Prostate gland (tissue), 2 donors: ENCODE measurements around the gene SF3A1. TPM values are rescaled to one million over a fixed set of nuclear protein-coding genes. Genes with fewer than 3 reads are reported as not detected.

Experiments used
- DNase-seq: peaks from one replicate; pipeline ENCODE4 v3.0.0-alpha.2; 2019; ENCODE audit warnings: low spot score
- H3K27ac ChIP-seq, 2 donors: fragments of 200-600 bp; sonication (generic); 2 replicates each; pipeline ENCODE4 v1.5.1; 2017 to 2019
- H3K27me3 ChIP-seq: fragments of 200-600 bp; sonication (generic); replicated peaks from 2 replicates; pipeline ENCODE4 v1.5.1; 2019; ENCODE audit not compliant: insufficient read depth
- H3K36me3 ChIP-seq, 2 donors: fragments of 200-600 bp; sonication (generic); 1 replicate in 1 of 2; 2 replicates in 1 of 2; pipeline versions ENCODE4 v1.5.1 to v1.8.1; 2017 to 2019
- H3K4me1 ChIP-seq: fragments of 200-600 bp; sonication (generic); replicated peaks from 2 replicates; pipeline ENCODE4 v1.5.1; 2019
- H3K4me3 ChIP-seq, 2 donors: fragments of 200-600 bp; sonication (generic); 2 replicates each; pipeline ENCODE4 v1.5.1; 2017 to 2019
- H3K9me3 ChIP-seq: fragments of 200-600 bp; sonication (generic); 2 replicates; pipeline ENCODE4 v1.5.1; 2017
- CTCF ChIP-seq, 4 experiments: fragments of 200-600 bp in 2 of 4; fragments of 450-650 bp in 2 of 4; sonication (generic) in 2 of 4; IDR thresholded peaks; 1 replicate in 3 of 4; 2 replicates in 1 of 4; pipeline ENCODE4 v1.5.1; 2016 to 2019; ENCODE audit warnings: antibody characterized with exemption in 4 of 4, mild to moderate bottlenecking in 2 of 4, moderate library complexity in 2 of 4
- POLR2A ChIP-seq: fragments of 450-650 bp; IDR thresholded peaks from one replicate; pipeline ENCODE4 v1.6.1; 2016; ENCODE audit warnings: antibody characterized with exemption, mild to moderate bottlenecking
- POLR2AphosphoS5 ChIP-seq: sonication (generic); formaldehyde crosslinking; IDR thresholded peaks from one replicate; pipeline ENCODE4 v1.6.1; 2017; ENCODE audit warnings: antibody characterized with exemption
- WGBS: methylation state at CpG from one replicate; pipeline ENCODE4 v1.1.5; 2018; 5-methylcytosine and 5-hydroxymethylcytosine counted together
- intact Hi-C: fragments of 100-400 bp; cut with DNase I; formaldehyde crosslinking; loops from one replicate; pipeline ENCODE4 v1.14.2; 2022
- total RNA-seq, 2 donors: library from RNA; depleted of rRNA; stranded (reverse); fragments of >200 nt; gene quantifications; one replicate each; pipeline ENCODE4 v1.1.0, GENCODE V29; 2016

The SF3A1 gene
- total RNA-seq, 2 donors from 2014 or later: 108 to 134 TPM

GRCh38 chr22:30318799-30319419 lies 37.8 kb downstream of the SF3A1 start:
- intact Hi-C loops: no loop called here
- Histone ChIP-seq H3K9me3 (no peaks in the 10 kb centered on the region), H3K27ac (no peak overlapping the region), H3K4me3 (no peak overlapping the region), H3K4me1 (peaks cover 13% of the 10 kb centered on the region), H3K36me3 (no peaks in the 10 kb centered on the region), H3K27me3 (no peaks in the 10 kb centered on the region)
- 83% methylated on average over 7 of the region's 7 CpGs for WGBS
- no peak for TF ChIP-seq POLR2AphosphoS5
- TF ChIP-seq POLR2A: no peak
- TF ChIP-seq CTCF (IDR thresholded peaks at IDR 0.05): no peak
- no peak for DNase-seq

- no peaks in the 10 kb centered on the region for H3K9me3 ChIP-seq
- intact Hi-C loops: no loop called here
- no peak overlapping the region for H3K4me3 ChIP-seq
- no peaks in the 10 kb centered on the region for H3K27me3 ChIP-seq
- WGBS: 100% methylated on average over 1 of the region's 1 CpG
- TF ChIP-seq CTCF (IDR thresholded peaks at IDR 0.05) (no peak), POLR2AphosphoS5 (no peak), POLR2A (no peak)
- DNase-seq: no peak
- peaks cover 13% of the 10 kb centered on the region for H3K4me1 ChIP-seq
- H3K36me3 ChIP-seq: no peaks in the 10 kb centered on the region
- no peak overlapping the region for H3K27ac ChIP-seq
These were observed 38.9 kb downstream of the SF3A1 start for GRCh38 chr22:30317778-30318177.

GRCh38 chr22:30315962-30316576 lies 40.6 kb downstream of the SF3A1 start:
- Histone ChIP-seq H3K36me3 (no peaks in the 10 kb centered on the region), H3K9me3 (no peaks in the 10 kb centered on the region), H3K4me1 (peaks cover 16% of the 10 kb centered on the region), H3K27ac (no peak overlapping the region), H3K4me3 (no peak overlapping the region), H3K27me3 (no peaks in the 10 kb centered on the region)
- WGBS: 81% methylated on average over 2 of the region's 2 CpGs
- TF ChIP-seq POLR2A (no peak), POLR2AphosphoS5 (no peak), CTCF (IDR thresholded peaks at IDR 0.05) (no peak)
- DNase-seq: no peak
- intact Hi-C loops: no loop called here

- 74% methylated on average over 8 of the region's 8 CpGs for WGBS
- Histone ChIP-seq H3K27me3 (no peaks in the 10 kb centered on the region), H3K36me3 (no peaks in the 10 kb centered on the region), H3K4me1 (peaks cover 20% of the 10 kb centered on the region), H3K4me3 (no peak overlapping the region), H3K27ac (no peak overlapping the region), H3K9me3 (no peaks in the 10 kb centered on the region)
- intact Hi-C loops: no loop called here
- TF ChIP-seq POLR2AphosphoS5 (no peak), POLR2A (no peak), CTCF (IDR thresholded peaks at IDR 0.05) (no peak)
- DNase-seq: no peak
These were observed 41.8 kb downstream of the SF3A1 start for GRCh38 chr22:30314915-30315314.
